Esophagus squamous epithelium (tissue), 4 donors: Measurements from ENCODE around the gene CGB2.
"Not testable (repeated sequence)": the region's sequence is repeated elsewhere in the genome, so short reads cannot be mapped to it uniquely, and the experiment has no call there.

ENCODE experiments used
- CTCF ChIP-seq, 6 experiments: fragments of 450-650 bp in 4 of 6; fragments of 200-600 bp in 2 of 6; sonication (generic) in 2 of 6; IDR thresholded peaks; one replicate each; pipeline ENCODE4 v1.5.1; 2016 to 2019; ENCODE audit warnings: antibody characterized with exemption in 6 of 6, mild to moderate bottlenecking in 4 of 6, moderate library complexity in 4 of 6
- POLR2A ChIP-seq, 4 donors: fragments of 450-650 bp; IDR thresholded peaks; one replicate each; pipeline ENCODE4 v1.6.1; 2017; ENCODE audit warnings: antibody characterized with exemption in 4 of 4, mild to moderate bottlenecking in 4 of 4, moderate library complexity in 3 of 4

- not testable (repeated sequence) for TF ChIP-seq CTCF, POLR2A (IDR thresholded peaks at IDR 0.05)
Observed at GRCh38 chr19:49038557-49039276, 7.0 kb downstream of the CGB2 start.
